Smooth muscle cell (in vitro differentiated cells): ENCODE results near the gene SLC9A3. TPM values are rescaled to one million over a fixed set of nuclear protein-coding genes. Genes with fewer than 3 reads are reported as not detected.
"Not testable (repeated sequence)": the region's sequence is repeated elsewhere in the genome, so short reads cannot be mapped to it uniquely, and the experiment has no call there.

Experiments
- DNase-seq: peaks from one replicate; lab custom pipeline; 2025; ENCODE audit not compliant: unreplicated experiment; lab: John Stamatoyannopoulos, UW
- H2AFZ ChIP-seq: fragments of 200-600 bp; sonication (generic); 2 replicates; pipeline ENCODE4 v1.6.0; 2016; ENCODE audit warnings: antibody characterized with exemption, low read depth, mild to moderate bottlenecking
- H3F3A ChIP-seq: fragments of 200-600 bp; sonication (generic); 2 replicates; pipeline ENCODE4 v1.6.0; 2017; ENCODE audit warnings: antibody characterized with exemption, low read depth
- H3K27ac ChIP-seq: fragments of 200-600 bp; sonication (generic); 2 replicates; pipeline ENCODE4 v1.5.1; 2016; ENCODE audit warnings: low read depth, mild to moderate bottlenecking
- H3K27me3 ChIP-seq: fragments of 200-600 bp; sonication (generic); 2 replicates; pipeline ENCODE4 v1.6.1; 2016; ENCODE audit warnings: low read depth, mild to moderate bottlenecking
- H3K36me3 ChIP-seq: fragments of 200-600 bp; sonication (generic); 2 replicates; pipeline ENCODE4 v1.5.1; 2016; ENCODE audit warnings: low read depth
- H3K4me1 ChIP-seq: fragments of 200-600 bp; sonication (generic); 2 replicates; pipeline ENCODE4 v1.5.1; 2016; ENCODE audit warnings: low read depth
- H3K4me2 ChIP-seq: fragments of 200-600 bp; sonication (generic); 2 replicates; pipeline ENCODE4 v1.6.0; 2016; ENCODE audit warnings: mild to moderate bottlenecking
- H3K4me3 ChIP-seq: fragments of 200-600 bp; sonication (generic); 2 replicates; pipeline ENCODE4 v1.5.1; 2016; ENCODE audit warnings: mild to moderate bottlenecking
- H3K79me2 ChIP-seq: fragments of 200-600 bp; sonication (generic); 2 replicates; pipeline ENCODE4 v1.6.0; 2016; ENCODE audit warnings: low read depth, mild to moderate bottlenecking
- H3K9ac ChIP-seq: fragments of 200-600 bp; sonication (generic); 2 replicates; pipeline ENCODE4 v1.6.0; 2016; ENCODE audit warnings: low read depth
- H3K9me3 ChIP-seq: fragments of 200-600 bp; sonication (generic); replicated peaks from 2 replicates; pipeline ENCODE4 v1.5.1; 2016; ENCODE audit warnings: low read depth
- H4K20me1 ChIP-seq: fragments of 200-600 bp; sonication (generic); 2 replicates; pipeline ENCODE4 v1.6.0; 2016; ENCODE audit warnings: low read depth
- WGBS: methylation state at CpG from one replicate; pipeline ENCODE4 v1.1.7; 2016; ENCODE audit warnings: low lambda C conversion rate; 5-methylcytosine and 5-hydroxymethylcytosine counted together
- polyA plus RNA-seq: library from polyadenylated mRNA; unstranded; fragments of >200 nt; fragmentation: Nextera tagmentation; extraction: Ambion mirVana; gene quantifications from 2 replicates; pipeline ENCODE4 v1.2.1, GENCODE V29; 2016
- total RNA-seq: library from RNA; depleted of rRNA; stranded (reverse); fragments of >200 nt; gene quantifications from 2 replicates; pipeline ENCODE4 v1.2.3, GENCODE V29; 2014
- TF ChIP-seq, protein P1 (sequence below): fragments of 200-600 bp; sonication (generic); IDR thresholded peaks from 2 replicates; pipeline ENCODE4 v1.5.1; 2017; ENCODE audit warnings: borderline replicate concordance, mild to moderate bottlenecking, antibody characterized with exemption; ENCODE audit not compliant: insufficient read depth, poor library complexity, severe bottlenecking

Gene SLC9A3
- total and polyA plus RNA-seq, 2 experiments from 2014 or later: 1.1 to 1.8 TPM

DNA sequence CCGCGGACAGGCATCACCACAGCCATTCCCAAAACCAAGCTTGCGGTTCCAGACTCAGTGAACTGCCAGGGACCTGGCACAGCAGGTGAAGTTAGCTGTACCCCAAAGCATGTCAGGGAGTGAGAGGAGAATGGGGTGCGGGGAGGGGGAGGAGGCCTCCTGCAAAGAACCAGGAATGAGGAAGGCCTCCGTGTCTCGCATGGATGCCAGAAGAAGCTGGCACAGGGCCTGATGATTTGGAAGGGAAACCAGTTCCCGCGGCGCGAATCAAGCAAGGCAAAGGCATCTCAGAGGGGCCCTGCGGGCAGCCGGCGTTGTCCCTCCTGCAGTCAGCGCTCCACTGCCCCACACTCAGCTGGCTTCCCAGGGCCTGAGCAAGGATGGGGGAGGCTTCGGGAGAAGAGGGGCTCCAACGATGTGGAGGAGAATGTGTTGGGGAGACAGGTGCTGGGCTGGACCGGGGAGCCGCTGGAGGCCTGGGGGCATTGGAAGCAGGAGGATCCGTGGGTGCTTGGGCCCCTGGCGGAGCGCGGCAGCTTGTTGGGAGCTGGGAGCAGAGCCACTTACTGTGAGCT is 14.6 kb downstream of the SLC9A3 start:
- Histone ChIP-seq H2AFZ (no peak overlapping the region), H3K27me3 (no peaks in the 10 kb centered on the region), H3K9me3 (no peaks in the 10 kb centered on the region), H4K20me1 (no peaks in the 10 kb centered on the region), H3K9ac (no peak overlapping the region), H3K4me2 (no peak overlapping the region), H3K4me3 (no peak overlapping the region), H3K4me1 (no peaks in the 10 kb centered on the region), H3K36me3 (no peaks in the 10 kb centered on the region), H3K27ac (no peak overlapping the region), H3K79me2 (no peaks in the 10 kb centered on the region), H3F3A (no peaks in the 10 kb centered on the region)
- DNase-seq: no peak
- 93% methylated on average over 20 of the region's 22 CpGs for WGBS
- TF ChIP-seq, protein P1, sequence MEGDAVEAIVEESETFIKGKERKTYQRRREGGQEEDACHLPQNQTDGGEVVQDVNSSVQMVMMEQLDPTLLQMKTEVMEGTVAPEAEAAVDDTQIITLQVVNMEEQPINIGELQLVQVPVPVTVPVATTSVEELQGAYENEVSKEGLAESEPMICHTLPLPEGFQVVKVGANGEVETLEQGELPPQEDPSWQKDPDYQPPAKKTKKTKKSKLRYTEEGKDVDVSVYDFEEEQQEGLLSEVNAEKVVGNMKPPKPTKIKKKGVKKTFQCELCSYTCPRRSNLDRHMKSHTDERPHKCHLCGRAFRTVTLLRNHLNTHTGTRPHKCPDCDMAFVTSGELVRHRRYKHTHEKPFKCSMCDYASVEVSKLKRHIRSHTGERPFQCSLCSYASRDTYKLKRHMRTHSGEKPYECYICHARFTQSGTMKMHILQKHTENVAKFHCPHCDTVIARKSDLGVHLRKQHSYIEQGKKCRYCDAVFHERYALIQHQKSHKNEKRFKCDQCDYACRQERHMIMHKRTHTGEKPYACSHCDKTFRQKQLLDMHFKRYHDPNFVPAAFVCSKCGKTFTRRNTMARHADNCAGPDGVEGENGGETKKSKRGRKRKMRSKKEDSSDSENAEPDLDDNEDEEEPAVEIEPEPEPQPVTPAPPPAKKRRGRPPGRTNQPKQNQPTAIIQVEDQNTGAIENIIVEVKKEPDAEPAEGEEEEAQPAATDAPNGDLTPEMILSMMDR: no peak

DNA sequence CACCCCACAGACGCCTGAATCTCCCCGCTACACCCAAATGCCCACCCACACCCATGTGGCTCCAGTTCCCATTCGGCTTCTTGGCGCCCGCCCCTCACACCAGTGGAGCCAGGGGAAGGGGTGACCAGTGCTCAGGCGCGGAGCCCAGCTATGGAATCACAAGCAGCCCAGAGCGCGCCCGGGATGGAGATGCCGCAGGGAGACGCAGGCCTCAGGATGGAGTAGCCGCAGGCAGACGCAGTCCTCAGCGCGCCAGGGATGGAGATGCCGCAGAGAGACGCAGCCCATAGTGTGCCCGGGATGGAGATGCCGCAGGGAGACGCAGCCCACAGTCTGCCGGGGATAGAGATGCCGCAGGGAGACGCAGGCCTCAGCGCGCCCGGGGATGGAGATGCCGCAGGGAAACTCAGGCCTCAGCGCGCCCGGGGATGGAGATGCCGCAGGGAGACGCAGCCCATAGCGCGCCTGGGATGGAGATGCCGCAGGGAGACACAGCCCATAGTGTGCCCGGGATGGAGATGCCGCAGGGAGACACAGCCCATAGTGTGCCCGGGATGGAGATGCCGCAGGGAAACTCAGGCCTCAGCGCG is 16.2 kb downstream of the SLC9A3 start:
- H3K4me1 ChIP-seq, H3K9me3 ChIP-seq, H3K27ac ChIP-seq, H3K4me2 ChIP-seq, H3K9ac ChIP-seq, H3K36me3 ChIP-seq, H3F3A ChIP-seq, H3K27me3 ChIP-seq, H3K79me2 ChIP-seq, H3K4me3 ChIP-seq, DNase-seq, H4K20me1 ChIP-seq, H2AFZ ChIP-seq: not testable (repeated sequence)
- 95% methylated on average over 38 of the region's 42 CpGs for WGBS

DNA sequence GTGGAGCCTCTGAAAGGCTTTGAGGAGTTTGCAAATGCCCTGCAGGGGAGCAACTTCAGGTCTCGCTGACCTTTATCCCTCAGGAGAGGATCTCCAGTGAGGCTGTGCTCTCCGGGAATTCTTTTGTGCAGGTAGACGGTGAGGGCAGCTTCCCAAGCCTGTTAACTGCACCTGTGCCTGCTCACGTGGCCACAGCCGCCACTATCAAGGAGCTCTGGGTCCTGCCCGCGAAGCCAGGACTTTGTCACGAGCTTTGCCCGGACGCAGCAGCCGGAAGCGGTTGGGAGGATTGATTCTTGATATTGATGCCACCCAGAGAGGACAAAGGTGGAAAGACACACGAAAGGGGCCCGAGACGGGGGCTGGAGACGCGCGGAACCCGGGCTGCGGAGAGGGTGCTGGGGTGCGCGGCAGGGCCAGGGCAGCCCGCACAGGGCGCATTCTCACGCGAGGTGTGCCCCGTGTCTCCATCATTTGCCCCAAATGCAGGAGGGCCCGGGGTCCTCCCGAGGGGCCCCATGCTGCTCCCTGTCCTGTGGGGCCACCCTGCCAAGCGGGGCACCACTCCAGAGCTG is 18.2 kb downstream of the SLC9A3 start:
- TF ChIP-seq, protein P1: no peak
- WGBS: 79% methylated on average over 30 of the region's 30 CpGs
- Histone ChIP-seq H3K27ac (no peak overlapping the region), H3K4me2 (no peak overlapping the region), H3K79me2 (no peaks in the 10 kb centered on the region), H3K9ac (no peak overlapping the region), H3F3A (no peaks in the 10 kb centered on the region), H3K4me1 (no peaks in the 10 kb centered on the region), H2AFZ (no peak overlapping the region), H3K27me3 (peaks cover 8% of the 10 kb centered on the region), H3K9me3 (no peaks in the 10 kb centered on the region), H3K36me3 (no peaks in the 10 kb centered on the region), H3K4me3 (no peak overlapping the region), H4K20me1 (no peaks in the 10 kb centered on the region)
- DNase-seq: no peak

DNA sequence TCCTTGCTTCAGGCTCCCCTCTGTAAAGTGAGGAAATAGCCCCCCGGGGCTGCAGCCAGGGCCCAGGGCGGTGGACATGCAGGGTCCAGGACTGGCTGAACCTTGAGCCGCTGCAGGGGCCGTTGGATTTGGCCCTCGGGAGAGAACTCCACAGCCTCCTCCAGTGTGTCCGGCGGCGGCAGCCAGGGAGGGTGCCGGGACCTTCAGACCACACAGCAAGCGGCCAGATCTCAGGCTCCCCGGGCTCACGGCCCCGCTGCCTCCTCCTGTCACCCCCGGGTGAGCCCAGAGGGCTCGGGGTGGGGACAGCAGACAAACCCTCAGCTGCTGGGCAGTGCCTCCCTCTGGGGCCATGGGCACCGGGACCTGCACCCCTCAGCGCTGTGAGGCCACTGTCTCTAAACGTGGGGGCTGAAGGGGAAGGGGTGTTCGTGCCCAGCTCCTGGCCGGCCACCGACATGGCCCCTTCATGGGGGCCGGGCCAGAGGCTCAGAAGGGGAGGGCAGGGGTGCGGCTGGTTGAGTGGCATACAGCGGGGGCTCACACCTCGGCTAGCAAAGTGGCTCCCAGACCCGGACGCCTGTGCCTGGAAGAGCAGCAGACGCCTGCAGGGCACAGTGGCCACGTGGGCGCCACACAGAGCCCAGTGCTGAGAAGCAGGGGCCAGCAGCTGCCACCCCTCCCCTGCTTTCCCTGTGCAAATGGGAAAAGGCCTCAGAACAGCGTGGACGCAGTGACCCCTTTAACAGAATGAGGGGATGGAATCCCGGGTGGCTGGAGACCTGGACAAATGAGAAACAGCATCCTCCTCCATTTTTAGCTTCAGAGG is 19.7 kb downstream of the SLC9A3 start:
- Histone ChIP-seq H3K27me3 (peaks cover 8% of the 10 kb centered on the region), H3K79me2 (no peaks in the 10 kb centered on the region), H3K4me3 (no peak overlapping the region), H3F3A (no peaks in the 10 kb centered on the region), H3K9ac (no peak overlapping the region), H3K4me2 (no peak overlapping the region), H3K36me3 (no peaks in the 10 kb centered on the region), H3K27ac (no peak overlapping the region), H4K20me1 (no peaks in the 10 kb centered on the region), H2AFZ (no peak overlapping the region), H3K4me1 (no peaks in the 10 kb centered on the region), H3K9me3 (no peaks in the 10 kb centered on the region)
- WGBS: 84% methylated on average over 23 of the region's 33 CpGs
- TF ChIP-seq, protein P1: no peak
- no peak for DNase-seq
